PC-3 (cell line): ENCODE results near the gene CCDC78. TPM values are rescaled to one million over a fixed set of nuclear protein-coding genes. Genes with fewer than 3 reads are reported as not detected.
"Not testable (repeated sequence)": the region's sequence is repeated elsewhere in the genome, so short reads cannot be mapped to it uniquely, and the experiment has no call there.

Experiments
- ATAC-seq: fragments of 200-7000 bp; cut with Tn5 transposase; 2 replicates; pipeline ENCODE4 v1.9.1; 2020; ENCODE audit warnings: mild to moderate bottlenecking, moderate library complexity
- BruUV-seq: library from RNA; stranded (reverse); fragments of 400-500 nt; replicated peaks from 2 replicates; lab custom pipeline; 2021; lab: Mats Ljungman, UMichigan
- CTCF ChIA-PET: fragments of 300-600 bp; sonication (Branson Sonifier 250); formaldehyde crosslinking; loops from one replicate; lab custom pipeline; 2022; ENCODE audit warnings: antibody characterized with exemption; lab: Charles Lee
- POLR2A ChIA-PET: fragments of 300-600 bp; sonication (Branson Sonifier 250); formaldehyde crosslinking; loops from one replicate; lab custom pipeline; 2022; ENCODE audit warnings: antibody characterized with exemption; ENCODE audit not compliant: unreplicated experiment; lab: Charles Lee
- DNase-seq: peaks from one replicate; pipeline ENCODE4 v3.0.0-alpha.2; 2015
- H2AFZ ChIP-seq: fragments of 300-600 bp; sonication (generic); 2 replicates; pipeline ENCODE4 v1.6.0; 2016; ENCODE audit warnings: antibody characterized with exemption, low read length
- H3F3A ChIP-seq: fragments of 300-600 bp; sonication (generic); one replicate; pipeline ENCODE4 v1.6.0; 2017; ENCODE audit warnings: antibody characterized with exemption, low read length, control low read depth, mild to moderate bottlenecking; ENCODE audit not compliant: unreplicated experiment
- H3K27ac ChIP-seq: fragments of 300-600 bp; sonication (generic); 2 replicates; pipeline ENCODE4 v1.5.1; 2016; ENCODE audit warnings: mild to moderate bottlenecking, low read length
- H3K27me3 ChIP-seq: fragments of 300-600 bp; sonication (generic); 2 replicates; pipeline ENCODE4 v1.6.1; 2016; ENCODE audit warnings: low read length, mixed read lengths
- H3K36me3 ChIP-seq: fragments of 300-600 bp; sonication (generic); 2 replicates; pipeline ENCODE4 v1.6.1; 2016; ENCODE audit warnings: low read depth, mixed run types, low read length, mixed read lengths
- H3K4me1 ChIP-seq: fragments of 300-600 bp; sonication (generic); 2 replicates; pipeline ENCODE4 v1.5.1; 2016; ENCODE audit warnings: low read length; ENCODE audit not compliant: insufficient read depth
- H3K4me2 ChIP-seq: fragments of 300-600 bp; sonication (generic); 2 replicates; pipeline ENCODE4 v1.6.0; 2016; ENCODE audit warnings: low read length
- H3K4me3 ChIP-seq: fragments of 300-600 bp; sonication (generic); 2 replicates; pipeline ENCODE4 v1.5.1; 2016; ENCODE audit warnings: mild to moderate bottlenecking, low read length, mixed read lengths
- H3K79me2 ChIP-seq: fragments of 300-600 bp; sonication (generic); 2 replicates; pipeline ENCODE4 v1.6.1; 2017; ENCODE audit warnings: low read length, mixed read lengths
- H3K9ac ChIP-seq: fragments of 300-600 bp; sonication (generic); 2 replicates; pipeline ENCODE4 v1.6.0; 2016; ENCODE audit warnings: mild to moderate bottlenecking, low read length
- H3K9me2 ChIP-seq: fragments of 300-600 bp; sonication (generic); replicated peaks from 2 replicates; pipeline ENCODE4 v1.6.1; 2016; ENCODE audit warnings: mixed run types, low read length, mixed read lengths
- H3K9me3 ChIP-seq: fragments of 300-600 bp; sonication (generic); 2 replicates; pipeline ENCODE4 v1.6.1; 2016; ENCODE audit warnings: low read length, mixed read lengths
- H4K20me1 ChIP-seq: fragments of 300-600 bp; sonication (generic); 2 replicates; pipeline ENCODE4 v1.6.1; 2016; ENCODE audit warnings: low read length, mixed read lengths
- EZH2 ChIP-seq: fragments of 300-600 bp; sonication (generic); IDR thresholded peaks from one replicate; pipeline ENCODE4 v1.6.1; 2017; ENCODE audit warnings: antibody characterized with exemption, mild to moderate bottlenecking, low read length; ENCODE audit not compliant: unreplicated experiment
- EZH2phosphoT487 ChIP-seq: fragments of 300-600 bp; sonication (generic); IDR thresholded peaks from 2 replicates; pipeline ENCODE4 v1.6.1; 2018; ENCODE audit warnings: mild to moderate bottlenecking, antibody characterized with exemption, low read length, borderline replicate concordance
- intact Hi-C: fragments of 100-400 bp; cut with micrococcal nuclease; formaldehyde crosslinking; loops from 2 replicates; pipeline ENCODE4 v1.9.0; 2023
- total RNA-seq: library from RNA; depleted of rRNA; stranded (reverse); fragments of >200 nt; gene quantifications from 2 replicates; pipeline ENCODE4 v1.2.3, GENCODE V29; 2014
- TF ChIP-seq, protein P1 (sequence below): fragments of 300-600 bp; sonication (generic); conservative IDR thresholded peaks from 2 replicates; pipeline ENCODE4 v1.5.1; 2017; ENCODE audit warnings: antibody characterized with exemption, low read depth, mild to moderate bottlenecking, low read length

The CCDC78 gene
- total RNA-seq, 1 experiment from 2014 or later: 3.3 TPM

DNA sequence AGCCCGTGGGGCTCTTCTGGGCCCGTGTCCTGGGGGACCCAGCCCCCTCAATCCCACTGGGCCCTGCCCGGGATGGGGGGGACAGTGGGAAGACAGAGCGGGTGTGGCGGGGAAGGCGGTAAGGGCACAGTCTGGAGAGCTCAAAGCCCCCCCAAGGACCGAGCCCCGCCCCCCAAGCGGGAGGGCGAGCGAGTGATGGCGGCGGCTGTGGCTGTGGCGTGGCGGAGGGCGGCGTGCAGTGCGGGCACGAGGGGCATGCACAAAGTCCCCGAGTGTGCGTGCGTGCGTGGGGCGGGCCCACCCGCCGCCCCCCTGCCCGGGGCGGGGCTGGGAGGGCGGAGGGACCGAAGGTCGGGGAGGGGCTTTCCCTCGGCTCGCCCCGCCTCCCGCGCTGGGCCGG lies 32.5 kb downstream of the CCDC78 start:
- H3K9me3 ChIP-seq: no peaks in the 10 kb centered on the region
- H4K20me1 ChIP-seq: no peaks in the 10 kb centered on the region
- H3K36me3 ChIP-seq: no peaks in the 10 kb centered on the region
- H3K4me1 ChIP-seq: peaks cover 22% of the 10 kb centered on the region
- POLR2A ChIA-PET: no interaction called here
- no peak for DNase-seq
- intact Hi-C loops: no loop called here
- no peak overlapping the region for H3K4me3 ChIP-seq
- peaks cover 4% of the 10 kb centered on the region for H3F3A ChIP-seq
- no peaks in the 10 kb centered on the region for H3K9me2 ChIP-seq
- ATAC-seq: no peak
- BruUV-seq: no TSS peak
- CTCF ChIA-PET: no interaction called here
- no peaks in the 10 kb centered on the region for H3K27me3 ChIP-seq
- H3K27ac ChIP-seq: no peak overlapping the region
- TF ChIP-seq, protein P1, sequence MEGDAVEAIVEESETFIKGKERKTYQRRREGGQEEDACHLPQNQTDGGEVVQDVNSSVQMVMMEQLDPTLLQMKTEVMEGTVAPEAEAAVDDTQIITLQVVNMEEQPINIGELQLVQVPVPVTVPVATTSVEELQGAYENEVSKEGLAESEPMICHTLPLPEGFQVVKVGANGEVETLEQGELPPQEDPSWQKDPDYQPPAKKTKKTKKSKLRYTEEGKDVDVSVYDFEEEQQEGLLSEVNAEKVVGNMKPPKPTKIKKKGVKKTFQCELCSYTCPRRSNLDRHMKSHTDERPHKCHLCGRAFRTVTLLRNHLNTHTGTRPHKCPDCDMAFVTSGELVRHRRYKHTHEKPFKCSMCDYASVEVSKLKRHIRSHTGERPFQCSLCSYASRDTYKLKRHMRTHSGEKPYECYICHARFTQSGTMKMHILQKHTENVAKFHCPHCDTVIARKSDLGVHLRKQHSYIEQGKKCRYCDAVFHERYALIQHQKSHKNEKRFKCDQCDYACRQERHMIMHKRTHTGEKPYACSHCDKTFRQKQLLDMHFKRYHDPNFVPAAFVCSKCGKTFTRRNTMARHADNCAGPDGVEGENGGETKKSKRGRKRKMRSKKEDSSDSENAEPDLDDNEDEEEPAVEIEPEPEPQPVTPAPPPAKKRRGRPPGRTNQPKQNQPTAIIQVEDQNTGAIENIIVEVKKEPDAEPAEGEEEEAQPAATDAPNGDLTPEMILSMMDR: no peak
- TF ChIP-seq EZH2 (no peak), EZH2phosphoT487 (no peak)
- H3K4me2 ChIP-seq: no peak overlapping the region
- H3K9ac ChIP-seq: no peak overlapping the region
- H2AFZ ChIP-seq: no peak overlapping the region
- H3K79me2 ChIP-seq: peaks cover 11% of the 10 kb centered on the region

DNA sequence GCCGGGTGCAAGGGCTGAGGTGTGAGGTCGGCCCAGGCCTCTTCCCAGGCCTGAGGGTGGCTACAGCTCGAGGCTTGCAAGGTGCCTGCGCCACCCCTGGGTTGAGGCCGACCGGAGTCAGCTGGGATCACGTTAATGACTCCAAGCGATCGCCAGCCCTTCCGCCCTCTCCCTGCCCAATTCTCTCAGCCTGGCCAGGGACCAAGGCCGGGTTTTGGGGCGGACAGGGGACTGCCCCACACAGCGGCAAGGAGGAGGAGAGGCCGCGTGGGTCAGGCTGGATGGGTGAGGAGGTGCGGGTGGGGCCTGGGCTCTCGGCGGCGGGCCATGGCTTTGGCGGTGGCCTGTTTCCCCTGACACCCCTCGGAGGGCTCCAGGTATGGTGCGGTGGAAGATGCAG lies 32.9 kb downstream of the CCDC78 start:
- DNase-seq (no peak), ATAC-seq (no peak)
- Histone ChIP-seq H3K36me3 (no peaks in the 10 kb centered on the region), H3K27me3 (no peaks in the 10 kb centered on the region), H3K9me3 (no peaks in the 10 kb centered on the region), H4K20me1 (no peaks in the 10 kb centered on the region), H2AFZ (no peak overlapping the region), H3F3A (peaks cover 4% of the 10 kb centered on the region), H3K4me2 (no peak overlapping the region), H3K9me2 (no peaks in the 10 kb centered on the region), H3K4me3 (no peak overlapping the region), H3K9ac (no peak overlapping the region), H3K4me1 (peaks cover 22% of the 10 kb centered on the region), H3K27ac (no peak overlapping the region), H3K79me2 (peaks cover 12% of the 10 kb centered on the region)
- CTCF ChIA-PET: no interaction called here
- intact Hi-C loops: no loop called here
- POLR2A ChIA-PET: interaction anchor here (0.6 kb wide), 1 partner anchor 1968 kb away, joined by 4 read pairs; no protein-coding TSS in a partner anchor
- BruUV-seq: no TSS peak
- TF ChIP-seq, protein P1: no peak
- TF ChIP-seq EZH2: no peak
- TF ChIP-seq EZH2phosphoT487: no peak

DNA sequence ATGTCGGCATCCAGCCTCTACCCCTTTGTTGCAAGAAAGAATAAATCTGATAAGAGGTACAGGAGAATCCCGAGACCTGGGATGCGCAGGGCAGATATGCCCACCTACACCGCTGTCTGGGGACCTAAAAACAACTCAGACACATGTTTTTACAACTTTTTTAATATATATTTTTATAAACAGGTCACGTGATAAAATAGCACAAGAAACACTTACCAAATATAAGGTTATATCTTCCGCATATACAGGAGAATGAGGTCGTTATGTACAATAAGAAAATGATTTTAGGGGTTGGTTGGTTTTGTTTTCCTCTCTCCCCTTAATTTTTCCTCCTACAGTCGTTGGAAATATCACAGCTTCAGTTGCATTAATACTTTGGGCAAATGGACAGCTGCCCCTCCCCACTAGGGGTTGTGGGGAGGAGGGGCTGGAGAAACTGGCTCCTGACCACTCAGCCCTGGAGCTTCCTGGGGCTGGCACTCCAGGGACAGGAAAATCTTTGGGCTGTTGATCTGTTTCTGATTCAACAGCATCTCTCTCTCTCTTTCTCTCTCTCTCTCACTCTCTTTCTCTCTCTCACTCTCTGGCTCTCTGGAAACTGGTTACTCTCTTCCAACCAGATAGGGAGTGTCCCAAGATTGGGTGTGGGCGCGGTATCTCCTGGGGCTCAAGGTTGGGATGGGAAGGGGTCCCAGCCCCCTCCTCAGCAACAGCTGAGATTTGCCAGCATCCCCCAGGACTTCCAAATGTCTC lies 33.7 kb downstream of the CCDC78 start:
- no peaks in the 10 kb centered on the region for H3K9me2 ChIP-seq
- H3K36me3 ChIP-seq: no peaks in the 10 kb centered on the region
- no peak overlapping the region for H2AFZ ChIP-seq
- intact Hi-C loops: no loop called here
- H4K20me1 ChIP-seq: no peaks in the 10 kb centered on the region
- H3K9me3 ChIP-seq: no peaks in the 10 kb centered on the region
- ChIA-PET POLR2A (interaction anchor here (0.6 kb wide), 1 partner anchor 1969 kb away, joined by 4 read pairs; no protein-coding TSS in a partner anchor), CTCF (no interaction called here)
- no peak overlapping the region for H3K4me2 ChIP-seq
- TF ChIP-seq EZH2: no peak
- no peak for TF ChIP-seq EZH2phosphoT487
- TF ChIP-seq, protein P1: no peak
- H3F3A ChIP-seq: peaks cover 4% of the 10 kb centered on the region
- no peak overlapping the region for H3K27ac ChIP-seq
- no peak overlapping the region for H3K9ac ChIP-seq
- peaks cover 12% of the 10 kb centered on the region for H3K79me2 ChIP-seq
- peaks cover 22% of the 10 kb centered on the region for H3K4me1 ChIP-seq
- H3K27me3 ChIP-seq: no peaks in the 10 kb centered on the region
- DNase-seq (no peak), ATAC-seq (no peak)
- BruUV-seq: no TSS peak
- H3K4me3 ChIP-seq: no peak overlapping the region

DNA sequence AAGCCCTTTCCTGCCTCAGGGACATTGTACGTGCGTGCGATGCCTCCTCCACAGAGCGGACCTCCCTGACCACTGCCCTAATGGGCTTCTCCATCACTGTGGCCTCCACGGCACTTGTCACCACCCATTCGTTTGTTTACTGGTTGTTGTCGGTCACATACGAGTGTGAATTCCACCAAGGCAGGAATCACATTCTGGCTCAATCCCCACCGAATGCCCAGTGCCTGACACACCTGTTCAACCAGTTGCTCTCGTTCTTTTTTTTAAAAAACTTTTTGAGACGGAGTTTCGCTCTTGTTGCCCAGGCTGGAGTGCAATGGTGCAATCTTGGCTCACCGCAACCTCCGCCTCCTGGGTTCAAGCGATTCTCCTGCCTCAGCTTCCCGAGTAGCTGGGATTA lies 35.0 kb downstream of the CCDC78 start:
- H4K20me1 ChIP-seq, BruUV-seq, POLR2A ChIA-PET, H3K9me3 ChIP-seq, intact Hi-C loops, DNase-seq, H3K4me3 ChIP-seq, H2AFZ ChIP-seq, H3F3A ChIP-seq, H3K4me2 ChIP-seq, H3K27ac ChIP-seq, H3K9ac ChIP-seq, H3K9me2 ChIP-seq, H3K36me3 ChIP-seq, H3K27me3 ChIP-seq, ATAC-seq, CTCF ChIA-PET: not testable (repeated sequence)
- Histone ChIP-seq H3K79me2 (peaks cover 12% of the 10 kb centered on the region), H3K4me1 (peaks cover 22% of the 10 kb centered on the region)
